Left forelimb (tissue), 1 donor: ENCODE data around the gene TDRD5.
"Not testable (repeated sequence)": the region's sequence is repeated elsewhere in the genome, so short reads cannot be mapped to it uniquely, and the experiment has no call there.

Experiments used
- DNase-seq: peaks from one replicate; pipeline ENCODE4 v3.0.0-alpha.2; 2018; ENCODE audit warnings: low spot score

The TDRD5 gene

DNA sequence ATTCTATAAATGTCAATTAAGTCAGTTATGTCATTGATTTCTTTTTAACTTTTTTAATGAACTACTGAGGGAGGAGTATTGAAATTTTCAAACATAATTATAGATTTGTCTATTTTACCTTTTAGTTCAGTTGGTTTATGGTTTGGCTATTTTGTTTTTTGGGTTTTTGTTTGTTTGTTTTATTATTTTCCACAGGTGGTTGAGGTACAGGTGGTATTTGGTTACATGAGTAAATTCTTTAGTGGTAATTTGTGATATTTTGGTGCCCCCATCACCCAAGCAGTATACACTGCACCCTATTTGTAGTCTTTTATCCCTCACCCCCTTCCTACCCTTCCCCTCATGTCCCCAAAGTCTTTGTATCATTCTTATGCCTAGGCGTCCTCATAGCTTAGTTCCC is 9.5 kb downstream of the TDRD5 start:
- DNase-seq = no peak

DNA sequence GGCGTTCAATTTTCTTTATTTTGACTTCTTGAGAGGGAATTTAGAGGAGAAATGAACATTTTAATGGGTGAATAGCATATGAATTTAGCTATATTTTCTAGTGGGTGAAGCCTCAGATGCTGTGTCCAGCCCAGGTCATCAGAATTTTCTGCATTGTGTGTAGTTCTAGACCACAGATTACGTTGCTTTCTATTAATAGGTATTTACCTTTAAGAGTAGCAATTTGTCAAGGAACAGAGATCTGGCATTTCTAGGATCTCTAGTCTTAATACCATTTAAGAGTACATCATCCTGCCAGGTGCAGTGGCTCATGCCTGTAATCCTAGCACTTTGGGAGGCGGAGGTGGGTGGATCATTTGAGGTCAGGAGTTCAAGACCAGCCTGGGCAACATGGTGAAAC is 20.7 kb downstream of the TDRD5 start:
- no peak for DNase-seq

DNA sequence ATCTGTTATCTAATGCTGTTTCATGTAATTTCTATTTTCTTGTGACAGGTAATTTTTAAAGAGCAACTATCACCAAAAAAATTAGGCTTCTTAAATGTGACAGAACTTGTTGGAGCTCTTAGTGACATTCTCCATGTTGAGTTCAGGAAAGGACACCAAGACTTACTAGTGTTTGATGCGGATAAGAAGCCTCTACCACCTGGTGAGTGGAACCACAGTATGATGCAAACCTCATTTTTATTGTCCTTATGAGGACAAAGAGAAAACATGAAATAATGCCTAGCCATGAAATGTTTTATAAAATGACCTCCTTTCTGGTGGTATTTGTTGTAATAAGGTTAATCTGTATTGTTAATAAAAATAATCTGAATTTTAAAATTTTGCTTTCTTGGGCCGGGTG is 39.1 kb downstream of the TDRD5 start:
- DNase-seq = no peak

DNA sequence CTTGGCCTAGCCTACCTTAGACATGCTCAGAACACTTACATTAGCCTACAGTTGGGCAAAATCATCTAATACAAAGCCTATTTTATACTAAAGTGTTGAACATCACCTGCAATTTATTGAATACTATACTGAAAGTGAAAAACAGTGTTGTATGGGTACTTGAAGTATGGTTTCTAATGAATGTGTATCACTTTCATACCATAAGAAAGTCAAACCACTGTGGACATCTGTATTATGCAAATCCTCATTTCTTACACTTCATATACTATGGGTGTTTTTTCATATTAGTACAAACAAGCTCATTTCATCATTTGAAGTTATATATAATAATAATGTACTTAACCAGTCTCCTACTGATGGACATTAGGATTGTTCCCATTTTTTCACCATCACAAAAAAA is 41.2 kb downstream of the TDRD5 start:
- DNase-seq = no peak

DNA sequence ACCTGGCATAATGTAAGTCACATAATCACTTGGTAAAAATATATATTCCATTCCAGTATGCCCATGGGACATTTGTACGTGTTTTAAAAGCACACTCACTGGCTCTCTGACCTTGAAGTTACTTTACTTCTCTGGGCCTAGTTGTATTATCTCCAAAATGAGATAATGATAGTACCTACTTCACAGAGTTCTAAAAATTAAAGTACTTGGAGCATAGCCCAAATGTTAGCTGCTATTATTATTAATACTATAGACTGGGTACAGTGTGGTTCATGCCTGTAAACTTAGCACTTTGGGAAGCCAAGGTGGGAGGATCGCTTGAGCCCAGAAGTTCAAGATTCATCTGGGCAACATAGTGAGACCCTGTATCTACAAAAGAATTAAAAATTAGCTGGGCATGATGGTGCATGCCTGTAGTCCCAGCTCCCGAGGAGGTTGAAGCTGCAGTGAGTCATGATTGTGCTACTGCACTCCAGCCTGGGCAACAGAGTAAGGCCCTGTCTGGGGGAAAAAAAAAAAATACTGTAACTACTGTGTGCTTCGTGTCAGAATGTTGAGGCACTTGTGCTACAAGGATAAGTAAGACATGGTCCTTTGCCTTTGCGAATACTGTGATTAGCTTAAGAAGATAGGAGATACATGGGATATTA is 45.7 kb downstream of the TDRD5 start:
- DNase-seq = no peak

DNA sequence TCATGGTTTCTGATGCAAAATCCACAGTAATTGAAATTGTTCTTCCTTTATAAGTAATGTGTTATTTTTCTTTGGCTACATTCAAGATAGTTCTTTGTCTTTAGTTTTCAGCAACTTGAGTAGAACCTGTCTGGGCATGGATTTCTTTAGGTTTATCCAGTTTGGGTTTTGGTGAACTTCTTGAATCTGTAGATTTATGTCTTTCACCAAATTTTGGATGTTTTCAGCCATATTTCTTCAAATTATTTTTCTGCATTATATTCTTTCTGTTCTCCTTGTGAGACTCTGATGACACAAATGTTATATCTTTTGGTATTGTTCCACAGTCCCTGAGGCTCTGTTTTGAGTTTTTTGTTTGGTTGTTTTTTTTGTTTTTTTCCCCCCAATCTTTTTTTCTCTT is 69.4 kb downstream of the TDRD5 start:
- no peak for DNase-seq

DNA sequence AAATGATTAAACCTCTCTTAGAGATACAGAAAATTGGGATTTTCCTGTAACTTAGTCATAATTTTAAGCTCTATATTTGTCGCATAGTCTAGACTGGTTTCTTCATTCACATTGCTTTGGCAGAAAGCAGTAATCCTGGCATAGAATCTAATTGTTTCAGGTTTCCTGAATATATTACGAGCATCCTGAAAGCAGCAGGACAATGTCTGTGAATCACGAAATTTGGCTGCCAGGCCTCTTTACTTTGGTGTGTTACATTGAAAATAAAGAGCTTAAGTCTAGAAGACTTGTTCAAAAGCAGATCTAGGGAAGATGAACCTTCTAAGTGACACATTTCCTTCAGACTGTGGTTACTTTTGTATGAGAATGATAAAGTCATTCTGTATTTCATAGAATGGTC is 72.2 kb downstream of the TDRD5 start:
- no peak for DNase-seq

DNA sequence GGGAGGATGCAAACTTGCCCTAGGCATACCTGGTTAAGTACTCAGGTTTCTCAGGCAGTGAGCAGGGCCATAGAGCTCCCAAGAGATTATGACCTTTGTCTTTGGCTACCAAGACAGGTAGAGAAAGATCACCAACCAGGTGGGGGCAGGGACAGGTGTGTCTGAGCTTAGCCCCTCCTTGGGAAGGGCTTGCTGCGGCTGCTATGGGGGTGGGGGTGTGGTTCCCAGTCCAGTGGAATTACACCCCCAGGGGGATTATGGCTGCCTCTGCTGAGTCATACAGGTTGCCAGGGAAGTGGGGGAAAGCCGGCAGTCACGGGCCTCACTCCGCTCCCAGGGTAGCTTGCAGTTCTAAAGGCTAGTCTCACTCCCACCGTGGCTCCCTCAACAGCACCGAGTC is 86.2 kb downstream of the TDRD5 start:
- DNase-seq = no peak

DNA sequence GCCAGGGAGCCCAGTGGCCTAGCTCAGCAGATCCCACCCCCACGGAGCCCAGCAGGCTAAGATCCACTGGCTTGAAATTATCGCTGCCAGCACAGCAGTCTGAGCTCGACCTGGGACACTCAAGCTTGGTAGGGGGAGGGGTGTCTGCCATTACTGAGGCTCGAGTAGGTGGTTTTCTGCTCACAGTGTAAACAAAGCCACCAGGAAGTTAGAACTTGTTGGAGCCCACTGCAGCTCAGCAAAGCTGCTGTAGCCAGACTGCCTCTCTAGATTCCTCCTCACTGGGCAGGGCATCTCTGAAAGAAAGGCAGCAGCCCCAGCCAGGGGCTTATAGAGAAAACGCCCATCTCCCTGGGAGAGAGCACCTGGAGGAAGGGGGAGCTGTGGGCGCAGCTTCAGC is 102.9 kb downstream of the TDRD5 start:
- DNase-seq = not testable (repeated sequence)

DNA sequence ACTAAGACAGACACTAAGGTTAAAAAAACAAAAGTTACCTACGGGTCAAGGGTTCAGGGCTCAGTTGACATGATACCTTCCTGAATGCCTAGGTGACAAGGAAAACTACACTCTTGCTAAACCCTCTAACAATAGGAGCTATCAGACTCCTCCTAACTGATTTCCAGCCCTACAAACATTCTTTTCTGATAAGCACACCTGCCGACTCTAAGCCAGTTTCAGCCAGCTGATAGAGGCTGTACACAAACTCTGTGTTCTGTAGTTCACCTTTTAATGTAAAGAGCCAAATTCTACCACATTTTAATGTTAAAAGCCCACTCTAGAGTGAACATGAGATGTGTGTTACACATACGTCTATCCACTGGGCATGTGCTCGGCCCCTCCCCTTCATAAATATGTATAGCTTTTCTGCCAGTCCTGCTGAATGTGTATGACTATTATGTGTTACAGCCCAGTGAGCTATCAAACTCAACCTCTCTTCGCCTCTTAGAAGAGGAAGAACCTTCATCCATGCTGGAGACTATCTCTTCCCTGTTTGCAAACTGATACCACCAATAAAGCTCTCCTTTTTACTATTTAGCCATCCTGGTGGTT is 111.4 kb downstream of the TDRD5 start:
- DNase-seq = no peak

DNA sequence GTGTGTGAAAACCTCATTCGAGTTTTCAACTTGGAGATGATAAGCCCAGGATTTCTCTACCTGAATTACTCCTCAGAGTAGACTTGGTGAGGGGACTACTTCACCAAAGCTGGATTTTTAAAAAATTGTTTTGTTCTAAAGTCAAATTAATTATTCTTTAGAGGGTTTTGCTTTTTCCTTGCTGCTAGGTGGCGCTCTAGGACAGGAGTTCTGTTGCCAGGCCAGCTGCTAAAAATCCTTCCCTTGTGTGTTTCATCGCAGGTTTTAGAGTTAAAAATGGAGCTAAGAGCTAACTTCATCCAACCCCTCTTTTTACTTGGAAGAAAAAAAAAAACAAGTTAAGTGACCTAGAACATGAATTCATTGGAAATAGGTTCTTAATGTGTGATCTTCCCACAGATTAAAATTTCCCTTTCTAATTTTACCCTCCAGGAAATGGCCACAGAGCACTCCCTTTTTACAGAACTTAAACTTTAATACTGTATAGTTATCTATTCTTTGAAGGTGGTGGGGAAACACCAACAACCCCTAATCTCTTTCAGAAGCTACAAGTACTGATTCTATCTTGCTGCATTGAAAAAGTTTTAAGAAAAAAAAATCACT is 114.8 kb downstream of the TDRD5 start:
- DNase-seq = no peak

DNA sequence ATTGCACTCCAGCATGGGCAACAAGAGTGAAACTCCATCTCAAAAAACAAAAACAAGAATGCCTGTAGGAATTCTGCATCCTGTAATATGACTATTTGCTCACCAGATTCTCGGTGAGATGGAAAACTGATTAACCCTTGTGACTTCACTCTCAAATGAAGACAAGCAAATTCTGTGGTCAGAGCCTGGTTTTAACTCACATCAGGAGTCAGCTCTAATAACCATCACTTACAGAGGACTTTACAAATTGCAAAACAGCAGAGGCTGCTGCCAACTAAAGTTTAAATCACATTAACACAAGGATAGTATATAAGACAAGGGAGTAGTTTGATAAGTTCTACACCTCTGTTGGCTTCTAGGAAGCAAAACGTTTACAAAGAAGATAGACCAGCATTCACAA is 115.8 kb downstream of the TDRD5 start:
- no peak for DNase-seq

DNA sequence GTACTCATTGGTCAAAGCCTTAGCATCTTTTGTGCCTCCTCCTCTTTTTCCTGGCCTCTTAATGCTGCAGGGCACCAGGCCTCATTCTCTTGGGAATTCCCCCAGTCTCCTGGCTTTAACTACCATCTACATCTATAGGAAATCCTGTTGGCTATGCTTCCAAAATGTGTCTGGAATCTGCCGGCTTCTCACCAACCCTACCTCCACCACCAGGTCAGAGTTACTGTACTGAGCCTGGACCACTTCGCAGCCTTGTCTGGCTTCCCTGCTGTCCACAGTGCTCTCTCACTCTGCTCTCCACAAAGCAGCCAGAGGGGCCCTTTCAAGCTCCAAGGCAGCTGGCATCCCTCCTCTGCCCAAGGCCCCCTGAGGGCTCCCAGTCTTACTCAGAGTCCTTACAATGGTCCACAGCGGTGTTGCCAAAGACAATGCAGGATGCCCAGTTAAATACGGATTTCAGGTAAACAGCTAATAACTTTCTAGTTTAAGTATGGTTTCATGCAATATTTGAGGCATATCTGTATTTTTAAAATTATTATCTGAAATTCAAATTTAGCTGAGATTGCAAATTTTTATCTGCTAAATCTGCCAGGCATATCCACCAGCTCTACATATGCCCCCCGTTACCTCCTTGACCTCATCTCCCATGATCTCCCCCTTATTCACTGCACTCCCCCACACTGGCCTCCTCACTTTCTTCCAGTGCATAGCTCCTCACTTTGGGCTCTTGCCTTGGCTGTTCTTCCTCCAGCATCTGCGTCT is 117.0 kb downstream of the TDRD5 start:
- no peak for DNase-seq

DNA sequence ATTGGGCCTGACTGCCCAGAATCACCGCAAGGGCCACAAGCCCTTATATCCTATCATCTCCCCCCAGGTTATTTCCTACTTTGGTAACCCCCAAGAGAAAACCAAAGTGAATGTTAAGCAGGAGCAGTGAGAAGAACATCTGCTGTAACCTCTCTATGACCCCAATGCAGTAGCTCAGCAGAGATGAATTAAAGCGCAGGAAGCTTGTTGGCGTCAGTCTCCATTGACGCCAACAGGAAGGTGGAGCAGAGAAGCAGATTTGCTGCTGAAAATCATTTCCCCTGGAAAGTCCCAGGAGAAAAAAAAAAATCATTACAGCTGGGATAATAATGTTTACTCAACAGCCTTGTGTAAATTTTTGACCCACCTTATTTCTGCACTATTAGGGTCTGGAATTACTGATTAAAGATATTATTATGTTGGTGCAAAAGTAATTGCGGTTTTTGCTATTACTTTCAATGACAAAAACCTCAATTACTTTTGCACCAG is 118.3 kb downstream of the TDRD5 start:
- no peak for DNase-seq

DNA sequence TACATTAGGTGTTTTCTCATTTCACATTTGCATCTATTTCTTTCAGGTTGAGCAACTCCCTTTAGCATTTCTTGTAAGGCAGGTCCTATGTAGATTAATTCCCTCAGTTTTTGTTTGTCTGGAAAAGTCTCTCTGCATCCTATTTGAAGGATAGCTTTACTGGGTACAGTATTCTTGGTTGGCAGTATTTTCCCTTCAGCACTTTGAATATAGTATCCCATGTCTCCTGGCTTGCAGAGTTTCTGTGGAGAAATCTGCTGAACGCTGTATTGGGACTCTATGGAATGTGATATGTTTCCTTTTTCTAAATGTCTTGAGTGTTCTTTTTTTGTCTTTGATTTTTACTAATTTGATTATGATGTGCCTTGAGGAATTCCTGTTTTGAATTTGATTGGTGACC is 122.5 kb downstream of the TDRD5 start:
- no peak for DNase-seq

DNA sequence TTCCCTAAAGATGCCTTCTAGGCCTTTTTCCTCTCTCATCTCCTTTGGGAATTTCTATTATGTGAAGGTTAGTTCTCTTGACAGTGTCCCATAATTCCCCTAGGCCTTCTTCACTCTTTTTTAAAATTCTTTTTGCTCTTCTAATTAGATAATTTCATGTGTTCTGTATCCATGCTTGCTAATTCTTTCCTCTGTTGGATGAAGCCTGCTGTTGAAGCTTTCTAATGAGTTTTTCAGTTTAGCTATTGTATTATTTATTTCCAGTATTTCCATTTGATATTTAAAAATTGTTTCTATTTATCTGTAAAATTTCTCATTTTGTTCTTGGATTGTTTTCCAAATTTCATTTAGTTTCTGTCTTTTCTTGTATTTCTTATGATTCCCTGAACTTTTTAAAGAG is 123.0 kb downstream of the TDRD5 start:
- DNase-seq = no peak

DNA sequence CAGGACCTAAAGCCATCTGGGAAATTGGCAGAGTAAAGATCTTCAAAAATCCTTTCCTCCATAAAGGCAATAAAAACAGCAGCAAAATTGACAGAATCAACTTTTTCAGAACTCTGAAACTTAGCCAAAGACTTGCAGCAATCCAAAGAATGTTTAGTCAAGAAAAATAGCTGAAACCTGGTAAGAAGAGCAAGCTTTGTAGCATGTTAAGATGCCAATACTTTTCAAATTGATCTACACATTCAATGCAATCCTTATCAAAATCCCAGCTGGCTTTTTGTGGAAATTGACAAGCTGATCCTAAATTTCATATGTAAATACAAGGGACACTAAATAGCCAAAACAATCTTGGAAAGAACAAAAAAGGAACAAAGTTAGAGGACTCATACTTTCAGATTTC is 127.6 kb downstream of the TDRD5 start:
- no peak for DNase-seq

DNA sequence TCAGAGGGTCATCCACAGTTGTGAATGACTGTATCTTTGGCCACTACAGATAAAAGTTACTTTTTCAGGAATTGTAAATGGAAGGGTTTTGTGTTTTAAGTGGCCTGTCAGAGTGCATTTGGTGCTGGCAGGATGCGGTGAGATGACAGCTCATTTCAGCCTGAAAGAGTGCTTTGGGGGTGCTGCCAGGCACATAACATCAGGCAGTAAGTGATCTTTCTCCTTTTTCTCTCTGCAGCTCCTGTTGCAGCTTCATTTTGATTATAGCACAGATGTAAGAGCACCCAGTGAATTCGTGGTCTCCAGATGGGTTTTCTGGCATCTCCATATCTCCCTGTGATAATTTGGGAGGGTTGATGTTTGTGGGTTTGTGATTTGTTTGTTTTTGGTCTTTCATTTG is 136.6 kb downstream of the TDRD5 start:
- no peak for DNase-seq

DNA sequence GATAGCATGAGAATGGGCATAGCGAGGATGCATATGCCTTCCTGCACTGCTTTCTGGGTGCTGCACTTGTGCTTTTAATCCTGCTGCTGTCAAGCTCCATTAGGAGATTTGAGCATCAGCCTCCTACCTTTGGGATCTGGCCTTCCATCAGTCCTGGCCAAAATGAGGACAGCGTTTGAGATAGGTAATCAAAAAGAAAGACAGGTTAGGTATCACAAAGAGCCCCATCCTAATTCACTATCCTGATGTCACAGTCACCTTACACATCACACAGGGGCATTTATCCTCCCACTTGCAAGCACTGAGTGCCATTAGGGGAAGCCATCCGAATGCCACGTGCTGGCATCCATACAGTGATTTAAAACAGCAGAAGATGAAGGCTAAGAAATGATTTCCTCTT is 138.2 kb downstream of the TDRD5 start:
- no peak for DNase-seq

DNA sequence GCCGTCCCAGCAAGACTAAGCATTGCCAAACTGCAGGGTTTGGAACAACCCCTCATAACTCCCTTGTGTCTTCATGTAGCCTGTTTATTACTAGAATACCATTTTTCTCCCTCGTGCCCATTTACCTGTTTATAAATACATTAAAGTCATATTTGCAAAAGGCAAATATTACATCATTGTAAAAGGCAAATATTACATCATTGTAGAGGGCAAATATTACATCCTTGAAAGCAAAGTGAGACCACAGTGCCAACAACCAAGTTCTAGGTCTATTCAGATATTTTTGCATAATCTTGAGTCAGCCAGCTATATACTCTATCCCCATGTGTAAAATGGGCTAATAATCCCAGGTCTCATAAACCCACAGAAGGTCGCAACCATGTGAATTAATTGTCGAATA is 140.0 kb downstream of the TDRD5 start:
- no peak for DNase-seq
